Liver (tissue), 9 donors: ENCODE data around the gene ZDHHC11. TPM values are rescaled to one million over a fixed set of nuclear protein-coding genes. Genes with fewer than 3 reads are reported as not detected.
"Not testable (repeated sequence)": the region's sequence is repeated elsewhere in the genome, so short reads cannot be mapped to it uniquely, and the experiment has no call there.

Experiments
- DNase-seq: peaks from one replicate; pipeline ENCODE4 v3.0.0-alpha.2; 2017; ENCODE audit warnings: low spot score
- H3K27ac ChIP-seq, 2 donors: one replicate each; pipeline ENCODE4 v1.7.0; 2013; ENCODE audit warnings: inconsistent platforms in 2 of 2, low read length in 2 of 2, control low read depth in 1 of 2, low read depth in 1 of 2, mild to moderate bottlenecking in 1 of 2
- H3K27me3 ChIP-seq, 4 donors: one replicate each; pipeline versions ENCODE4 v1.6.1 to v1.7.0; 2013; ENCODE audit warnings: low read length in 3 of 4, inconsistent platforms in 1 of 4, mild to moderate bottlenecking in 1 of 4, moderate library complexity in 1 of 4; ENCODE audit not compliant: control insufficient read depth in 4 of 4, insufficient read depth in 4 of 4
- H3K36me3 ChIP-seq, 4 donors: one replicate each; pipeline versions ENCODE4 v1.6.1 to v1.7.0; 2013; ENCODE audit warnings: low read length in 3 of 4, mild to moderate bottlenecking in 3 of 4, low read depth in 1 of 4, moderate library complexity in 1 of 4; ENCODE audit not compliant: control insufficient read depth in 4 of 4, insufficient read depth in 3 of 4
- H3K4me1 ChIP-seq, 4 donors: one replicate each; pipeline versions ENCODE4 v1.6.1 to v1.7.0; 2013; ENCODE audit warnings: low read length in 3 of 4, mild to moderate bottlenecking in 3 of 4, moderate library complexity in 1 of 4; ENCODE audit not compliant: control insufficient read depth in 4 of 4, insufficient read depth in 4 of 4
- H3K4me3 ChIP-seq, 3 donors: one replicate each; pipeline versions ENCODE4 v1.6.1 to v1.7.0; 2013; ENCODE audit warnings: low read length in 3 of 3, control low read depth in 1 of 3, low read depth in 1 of 3, mild to moderate bottlenecking in 1 of 3
- H3K9ac ChIP-seq, 2 donors: one replicate each; pipeline ENCODE4 v1.7.0; 2013; ENCODE audit warnings: low read length in 2 of 2, mild to moderate bottlenecking in 2 of 2, moderate library complexity in 2 of 2, control low read depth in 1 of 2, low read depth in 1 of 2
- H3K9me3 ChIP-seq, 4 donors: one replicate each; pipeline versions ENCODE4 v1.6.1 to v1.7.0; 2013; ENCODE audit warnings: low read length in 3 of 4; ENCODE audit not compliant: control insufficient read depth in 4 of 4
- ATF3 ChIP-seq: IDR thresholded peaks from 2 replicates; pipeline ENCODE4 v1.6.1; 2016; ENCODE audit warnings: antibody characterized with exemption
- CTCF ChIP-seq: fragments of 150-350 bp; IDR thresholded peaks from 2 replicates; pipeline ENCODE4 v1.5.1; 2017; ENCODE audit warnings: improper control_type of control experiment, low read depth, low read length; ENCODE audit not compliant: missing input control
- EGR1 ChIP-seq, 2 donors: IDR thresholded peaks; 2 replicates each; pipeline ENCODE4 v1.6.1; 2016 to 2018; ENCODE audit warnings: antibody characterized with exemption in 2 of 2, low read depth in 2 of 2
- FOXA1 ChIP-seq: IDR thresholded peaks from 2 replicates; pipeline ENCODE4 v1.6.1; 2016; ENCODE audit warnings: antibody characterized with exemption
- FOXA2 ChIP-seq: IDR thresholded peaks from 2 replicates; pipeline ENCODE4 v1.6.1; 2016; ENCODE audit warnings: antibody characterized with exemption
- GABPA ChIP-seq, 2 donors: IDR thresholded peaks in 1 of 2; conservative IDR thresholded peaks in 1 of 2; 2 replicates each; pipeline ENCODE4 v1.6.1; 2016; ENCODE audit warnings: antibody characterized with exemption in 2 of 2, mild to moderate bottlenecking in 1 of 2, moderate library complexity in 1 of 2
- HNF4A ChIP-seq, 2 donors: conservative IDR thresholded peaks; 2 replicates each; pipeline ENCODE4 v1.6.1; 2016; ENCODE audit warnings: antibody characterized with exemption in 2 of 2, mild to moderate bottlenecking in 2 of 2
- HNF4G ChIP-seq: IDR thresholded peaks from 2 replicates; pipeline ENCODE4 v1.6.1; 2016; ENCODE audit warnings: antibody characterized with exemption
- JUND ChIP-seq, 2 donors: IDR thresholded peaks; 2 replicates each; pipeline ENCODE4 v1.6.1; 2016; ENCODE audit warnings: antibody characterized with exemption in 2 of 2
- NR2F2 ChIP-seq: IDR thresholded peaks from 2 replicates; pipeline ENCODE4 v1.6.1; 2016; ENCODE audit warnings: antibody characterized with exemption
- RAD21 ChIP-seq, 2 donors: IDR thresholded peaks; 2 replicates each; pipeline ENCODE4 v1.6.1; 2016; ENCODE audit warnings: antibody characterized with exemption in 2 of 2, mild to moderate bottlenecking in 2 of 2
- REST ChIP-seq: IDR thresholded peaks from 2 replicates; pipeline ENCODE4 v1.6.1; 2016; ENCODE audit warnings: antibody characterized with exemption, mild to moderate bottlenecking
- RXRA ChIP-seq, 2 donors: IDR thresholded peaks; 2 replicates each; pipeline ENCODE4 v1.6.1; 2017 to 2018; ENCODE audit warnings: antibody characterized with exemption in 2 of 2, mild to moderate bottlenecking in 1 of 2
- SP1 ChIP-seq: IDR thresholded peaks from 2 replicates; pipeline ENCODE4 v1.6.1; 2018; ENCODE audit warnings: antibody characterized with exemption, mild to moderate bottlenecking
- TAF1 ChIP-seq: conservative IDR thresholded peaks from 2 replicates; pipeline ENCODE4 v1.6.1; 2016; ENCODE audit warnings: antibody characterized with exemption, mild to moderate bottlenecking
- YY1 ChIP-seq: IDR thresholded peaks from 2 replicates; pipeline ENCODE4 v1.6.1; 2016; ENCODE audit warnings: antibody characterized with exemption, mild to moderate bottlenecking
- WGBS: extraction: QIAGEN DNeasy Blood & Tissue Kit; methylation state at CpG from one replicate; pipeline ENCODE4 v1.1.7; 2013; 5-methylcytosine and 5-hydroxymethylcytosine counted together
- polyA plus RNA-seq, 2 donors: library from polyadenylated mRNA; stranded (reverse) in 1 of 2; unstranded in 1 of 2; fragments of 200-250 nt in 1 of 2; fragments of >200 nt in 1 of 2; fragmentation: Nextera tagmentation in 1 of 2; extraction: Ambion mirVana in 1 of 2; gene quantifications; one replicate each; pipeline versions ENCODE4 v1.2.1 to v1.2.3, GENCODE V29; 2013 to 2015
- total RNA-seq, 2 donors: library from RNA; depleted of rRNA; stranded (reverse); fragments of >200 nt; gene quantifications; one replicate each; pipeline ENCODE4 v1.2.3, GENCODE V29; 2014
- TF ChIP-seq, protein P1 (sequence below): IDR thresholded peaks from 2 replicates; pipeline ENCODE4 v1.6.1; 2016; ENCODE audit warnings: antibody characterized with exemption
- TF ChIP-seq, protein P2 (sequence below): IDR thresholded peaks from 2 replicates; pipeline ENCODE4 v1.6.1; 2016; ENCODE audit warnings: antibody characterized with exemption
- donor health status: healthy.
- donor health status: healthy.
- donor health status: healthy.
- donor health status: healthy.
- donor health status: healthy.

ZDHHC11 gene
- total and polyA plus RNA-seq, 4 donors, result 0.93 to 3.2 (median 1.3) TPM

DNA sequence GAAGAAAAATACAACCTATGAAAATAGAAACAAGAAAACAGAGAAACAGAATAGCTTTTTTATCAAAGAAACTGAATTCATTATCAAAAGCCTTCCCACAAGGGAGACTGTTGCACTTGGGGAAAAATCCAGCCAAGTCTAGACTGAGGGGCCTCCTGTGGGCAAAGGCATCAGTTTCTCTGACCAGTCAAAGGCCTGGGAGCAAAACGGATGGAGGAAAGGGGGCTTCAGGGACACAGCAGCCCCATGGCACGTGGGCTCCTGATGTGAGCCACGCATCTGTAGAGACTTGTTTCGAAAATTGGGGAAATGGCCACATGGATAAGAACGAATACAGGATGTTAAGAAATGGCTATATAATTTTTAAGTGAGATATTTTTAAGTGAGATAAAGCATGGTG is 87.4 kb downstream of the ZDHHC11 start:
- peaks cover 0 to 10% (median 2%) of the 10 kb centered on the region in 4 donors for H3K36me3 ChIP-seq
- TF ChIP-seq YY1, result no peak
- TF ChIP-seq, protein P1, sequence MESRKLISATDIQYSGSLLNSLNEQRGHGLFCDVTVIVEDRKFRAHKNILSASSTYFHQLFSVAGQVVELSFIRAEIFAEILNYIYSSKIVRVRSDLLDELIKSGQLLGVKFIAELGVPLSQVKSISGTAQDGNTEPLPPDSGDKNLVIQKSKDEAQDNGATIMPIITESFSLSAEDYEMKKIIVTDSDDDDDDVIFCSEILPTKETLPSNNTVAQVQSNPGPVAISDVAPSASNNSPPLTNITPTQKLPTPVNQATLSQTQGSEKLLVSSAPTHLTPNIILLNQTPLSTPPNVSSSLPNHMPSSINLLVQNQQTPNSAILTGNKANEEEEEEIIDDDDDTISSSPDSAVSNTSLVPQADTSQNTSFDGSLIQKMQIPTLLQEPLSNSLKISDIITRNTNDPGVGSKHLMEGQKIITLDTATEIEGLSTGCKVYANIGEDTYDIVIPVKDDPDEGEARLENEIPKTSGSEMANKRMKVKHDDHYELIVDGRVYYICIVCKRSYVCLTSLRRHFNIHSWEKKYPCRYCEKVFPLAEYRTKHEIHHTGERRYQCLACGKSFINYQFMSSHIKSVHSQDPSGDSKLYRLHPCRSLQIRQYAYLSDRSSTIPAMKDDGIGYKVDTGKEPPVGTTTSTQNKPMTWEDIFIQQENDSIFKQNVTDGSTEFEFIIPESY, result no peak
- TF ChIP-seq CTCF, result no peak
- no peak for TF ChIP-seq FOXA2
- TF ChIP-seq HNF4A (conservative IDR thresholded peaks at IDR 0.05), result no peak
- no peak for TF ChIP-seq NR2F2
- TF ChIP-seq ATF3, result no peak
- no peak for TF ChIP-seq EGR1 (IDR thresholded peaks at IDR 0.05; ENCODE audit: low read depth in 2 of 2)
- TF ChIP-seq, protein P2, sequence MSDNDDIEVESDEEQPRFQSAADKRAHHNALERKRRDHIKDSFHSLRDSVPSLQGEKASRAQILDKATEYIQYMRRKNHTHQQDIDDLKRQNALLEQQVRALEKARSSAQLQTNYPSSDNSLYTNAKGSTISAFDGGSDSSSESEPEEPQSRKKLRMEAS, result no peak
- TF ChIP-seq HNF4G, result no peak
- no peak for TF ChIP-seq RAD21 (IDR thresholded peaks at IDR 0.05)
- TF ChIP-seq TAF1, result no peak
- no peak for TF ChIP-seq RXRA (IDR thresholded peaks at IDR 0.05)
- no peak for TF ChIP-seq SP1
- no peak for TF ChIP-seq GABPA (IDR thresholded peaks at IDR 0.05 in 1 of 2, conservative IDR thresholded peaks at IDR 0.05 in 1 of 2)
- TF ChIP-seq JUND (IDR thresholded peaks at IDR 0.05), result no peak
- no peak for TF ChIP-seq REST
- no peak for TF ChIP-seq FOXA1
- H3K27ac ChIP-seq, result no peak overlapping the region
- no peak overlapping the region for H3K4me3 ChIP-seq
- DNase-seq, result no peak
- peaks cover 2 to 14% (median 12%) of the 10 kb centered on the region in 4 donors for H3K4me1 ChIP-seq
- H3K9me3 ChIP-seq, result no peaks in the 10 kb centered on the region
- WGBS, result 83% methylated on average over 5 of the region's 5 CpGs
- H3K9ac ChIP-seq, result no peak overlapping the region
- H3K27me3 ChIP-seq, result no peaks in the 10 kb centered on the region

GRCh38 chr5:762996-763395 is 87.8 kb downstream of the ZDHHC11 start:
- not testable (repeated sequence) for H3K36me3 ChIP-seq, H3K27ac ChIP-seq
- 90% methylated on average over 8 of the region's 8 CpGs for whole genome bisulfite sequencing

More at GRCh38 chr5:762996-763395, 87.8 kb downstream of the ZDHHC11 start:
- not testable (repeated sequence) for H3K4me3 ChIP-seq, H3K27me3 ChIP-seq, H3K9me3 ChIP-seq, H3K9ac ChIP-seq, DNase-seq
- peaks cover 2 to 18% (median 14%) of the 10 kb centered on the region in 4 donors for H3K4me1 ChIP-seq
